Measurements from ENCODE around the gene KCMF1.

Gene KCMF1

GRCh38 chr2:85088921-85089320 lies 118.0 kb downstream of the KCMF1 start:
- DNase-seq = no peak

GRCh38 chr2:85089585-85089984 lies 118.6 kb downstream of the KCMF1 start:
- DNase-seq = no peak

- no peak for DNase-seq
These were observed 120.9 kb downstream of the KCMF1 start for GRCh38 chr2:85091838-85092237.

GRCh38 chr2:85095094-85095493 lies 124.1 kb downstream of the KCMF1 start:
- no peak for DNase-seq

GRCh38 chr2:85096616-85097015 lies 125.7 kb downstream of the KCMF1 start:
- no peak for DNase-seq

GRCh38 chr2:85104228-85104627 lies 133.3 kb downstream of the KCMF1 start:
- no peak for DNase-seq

- no peak for DNase-seq
These were observed 135.7 kb downstream of the KCMF1 start for GRCh38 chr2:85106489-85107180.
